Measurements from ENCODE around the gene PALD1.

PALD1 gene

DNA sequence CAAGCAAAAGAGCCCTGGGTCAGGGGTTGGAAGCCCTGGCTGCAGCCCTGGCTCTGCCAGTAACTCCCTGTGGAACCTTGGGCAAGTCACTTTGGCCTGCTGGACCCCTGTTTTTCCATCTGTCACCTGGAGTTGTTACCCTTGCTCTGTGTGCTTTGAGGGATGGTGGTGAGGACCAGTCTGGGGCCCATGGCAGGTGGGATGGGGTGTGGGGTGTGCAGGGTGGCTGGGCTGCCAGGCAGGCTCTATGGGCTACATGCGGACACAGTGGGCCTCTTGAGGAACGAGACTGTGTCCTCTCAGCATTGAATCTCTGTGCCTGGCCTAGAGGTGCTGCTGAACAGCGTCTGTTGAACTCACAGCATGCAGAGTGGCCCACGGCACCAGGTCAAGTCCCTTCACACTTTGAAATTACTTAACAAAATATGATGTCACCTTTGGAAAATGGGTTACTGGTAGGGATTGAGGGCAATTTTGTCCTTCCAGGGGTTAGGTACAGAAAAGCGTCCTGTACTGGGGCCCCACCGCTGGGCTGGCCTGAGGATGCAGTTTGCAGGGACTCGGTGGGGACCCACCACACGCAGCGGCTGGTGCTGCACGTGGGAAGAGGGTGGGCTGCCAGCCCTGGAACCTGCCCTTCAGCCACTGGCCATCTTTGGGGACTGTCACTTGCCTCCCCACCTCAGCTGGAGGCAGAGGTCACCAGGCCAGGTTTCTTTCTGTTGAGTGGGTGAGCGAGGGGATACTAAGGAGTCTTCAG lies 78.7 kb downstream of the PALD1 start:
- no peak for DNase-seq (ENCODE audit: low read depth)

DNA sequence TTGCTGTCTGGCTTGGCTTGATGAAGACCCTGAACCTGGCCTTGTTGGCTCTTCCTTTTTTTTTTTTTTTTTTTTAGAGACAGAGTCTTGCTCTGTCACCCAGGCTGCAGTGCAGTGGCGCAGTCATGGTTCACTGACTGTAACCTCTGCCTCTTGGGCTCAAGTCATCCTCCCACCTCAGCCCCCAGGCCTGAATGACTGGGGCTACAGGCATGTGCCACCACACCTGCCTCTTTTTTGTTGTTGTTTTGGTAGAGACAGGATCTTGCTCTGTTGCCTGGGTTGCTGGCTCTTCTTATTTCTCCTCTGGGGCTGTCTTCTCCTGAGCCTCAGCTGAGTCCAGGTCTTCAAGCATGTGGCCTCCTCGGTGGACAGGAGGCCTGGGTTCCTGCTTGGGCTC lies 79.3 kb downstream of the PALD1 start:
- DNase-seq (ENCODE audit: low read depth) = no peak

DNA sequence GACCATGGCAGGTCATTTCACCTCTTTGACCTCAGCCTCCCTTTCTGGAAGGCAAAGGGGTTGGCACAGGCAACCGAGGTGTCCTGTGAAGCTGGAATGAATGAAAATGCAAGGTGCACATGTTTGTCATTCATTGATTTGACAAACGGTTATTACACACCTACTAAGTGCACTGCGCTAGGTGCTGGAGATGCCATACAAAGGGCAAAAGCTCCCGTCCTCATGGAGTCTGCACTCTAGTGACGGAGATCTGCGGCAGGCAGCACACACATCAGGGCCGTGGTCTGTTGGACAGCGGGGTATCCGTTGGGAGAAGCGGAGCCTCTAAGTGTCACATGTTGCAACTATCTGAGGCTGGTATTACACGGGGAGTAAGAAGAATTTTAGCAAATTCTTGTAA lies 79.7 kb downstream of the PALD1 start:
- DNase-seq (ENCODE audit: low read depth) = no peak

DNA sequence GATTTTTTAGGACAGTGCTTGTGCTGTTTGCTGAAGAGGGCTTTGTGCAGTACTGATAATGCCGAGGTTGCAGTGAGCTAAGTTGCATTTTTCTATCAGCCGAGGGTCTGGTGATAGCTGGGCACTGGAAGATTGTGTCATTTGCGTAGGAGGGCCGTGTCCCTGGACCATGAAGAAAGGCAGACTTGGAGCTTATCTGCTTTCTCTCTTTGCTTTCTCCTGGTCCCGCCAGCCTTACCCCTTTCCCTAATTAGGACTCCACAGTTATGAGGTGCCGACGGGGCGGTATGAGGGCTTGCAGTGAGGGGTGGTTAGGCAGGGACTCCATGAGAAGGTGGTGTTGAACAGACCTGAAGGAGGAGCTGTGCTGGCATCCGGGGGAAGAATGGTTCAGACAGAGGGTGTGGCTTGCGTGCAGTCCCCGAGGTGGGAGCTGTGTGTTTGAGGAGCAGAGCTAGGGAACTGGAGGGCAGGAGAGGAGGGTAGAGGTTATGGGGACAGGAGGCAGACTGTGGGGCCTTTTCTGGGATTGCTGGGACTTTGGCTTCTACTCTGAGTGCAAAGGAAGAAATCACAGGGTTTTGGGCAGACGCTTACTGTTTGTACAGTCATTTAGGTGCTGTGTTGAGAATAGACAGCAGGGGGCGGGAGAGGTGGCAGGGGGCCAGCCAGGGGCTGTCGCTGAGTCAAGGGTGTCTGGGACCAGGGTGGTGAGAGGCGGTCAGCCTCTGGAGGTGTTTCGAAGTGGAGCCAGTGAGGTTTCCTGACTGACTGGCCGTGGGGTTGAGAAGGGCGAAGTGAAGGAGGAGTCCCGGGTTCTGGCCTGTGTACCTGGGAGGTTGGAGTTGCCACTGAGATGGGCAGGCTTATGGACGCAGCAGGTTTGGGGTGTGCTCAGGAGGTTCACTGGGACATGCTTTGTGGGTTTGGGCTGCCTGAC lies 80.6 kb downstream of the PALD1 start:
- no peak for DNase-seq (ENCODE audit: low read depth)

DNA sequence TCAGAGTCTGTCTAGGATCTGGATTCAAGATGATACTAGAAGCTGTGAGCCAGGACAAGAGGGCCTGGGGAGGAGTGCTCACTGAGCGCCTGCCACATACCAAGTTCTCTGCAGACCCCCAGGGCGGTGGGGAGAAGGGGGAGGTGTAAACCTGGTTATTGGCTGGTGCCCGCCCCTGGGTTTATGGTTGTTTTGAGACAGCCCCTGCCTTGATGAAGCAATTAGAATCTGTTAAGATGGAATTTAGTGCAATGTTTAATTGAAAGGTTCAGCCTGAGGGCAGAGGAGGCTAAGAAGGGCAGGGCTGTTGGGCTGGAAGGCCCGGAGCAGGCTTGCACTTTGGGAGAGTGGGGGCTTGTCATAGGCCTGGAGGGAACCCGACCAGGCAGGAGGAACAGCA lies 81.3 kb downstream of the PALD1 start:
- DNase-seq (ENCODE audit: low read depth) = no peak

DNA sequence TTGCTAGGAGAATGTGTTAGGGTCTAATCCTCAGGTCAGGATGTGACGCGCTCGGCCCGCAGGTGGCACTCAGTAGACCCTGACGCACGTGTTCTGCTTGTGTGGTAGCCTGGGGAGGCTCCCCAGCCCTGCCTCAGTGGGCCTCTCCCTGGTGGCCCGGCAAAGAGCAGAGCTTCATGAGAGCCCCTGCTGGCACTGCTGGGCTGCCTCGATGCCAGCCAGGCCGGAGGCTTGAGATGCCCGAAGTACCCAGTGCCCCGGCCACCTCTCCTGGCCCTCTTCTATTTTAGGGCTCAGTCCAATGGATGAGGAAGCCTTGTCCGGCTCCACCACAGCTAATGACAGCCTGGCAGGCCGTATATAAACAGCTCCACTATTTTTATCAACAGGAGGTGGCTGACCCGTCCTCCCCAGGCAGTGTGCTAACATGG lies 82.0 kb downstream of the PALD1 start:
- no peak for DNase-seq (ENCODE audit: low read depth)

DNA sequence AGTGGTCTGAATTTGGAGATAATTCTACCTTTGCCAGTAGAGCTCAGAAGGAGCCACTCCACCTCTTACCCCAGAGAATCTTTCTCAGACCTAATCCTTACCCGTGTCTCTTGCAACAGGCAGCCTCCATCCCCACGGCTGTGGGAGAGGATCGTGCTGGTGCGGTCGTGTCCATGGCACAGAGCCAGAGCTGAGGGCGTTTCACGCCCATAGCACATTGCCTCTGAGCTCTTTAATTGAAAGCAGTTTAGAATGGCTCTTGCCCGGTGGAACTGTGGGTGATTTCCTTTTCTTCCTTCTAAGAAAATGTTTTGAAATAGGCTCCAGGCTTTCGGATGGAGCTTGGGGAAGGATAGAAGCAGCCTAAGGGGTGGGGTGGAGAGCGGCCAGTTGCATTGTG lies 82.5 kb downstream of the PALD1 start:
- peak; percentile 33 for DNase-seq (ENCODE audit: low read depth)

DNA sequence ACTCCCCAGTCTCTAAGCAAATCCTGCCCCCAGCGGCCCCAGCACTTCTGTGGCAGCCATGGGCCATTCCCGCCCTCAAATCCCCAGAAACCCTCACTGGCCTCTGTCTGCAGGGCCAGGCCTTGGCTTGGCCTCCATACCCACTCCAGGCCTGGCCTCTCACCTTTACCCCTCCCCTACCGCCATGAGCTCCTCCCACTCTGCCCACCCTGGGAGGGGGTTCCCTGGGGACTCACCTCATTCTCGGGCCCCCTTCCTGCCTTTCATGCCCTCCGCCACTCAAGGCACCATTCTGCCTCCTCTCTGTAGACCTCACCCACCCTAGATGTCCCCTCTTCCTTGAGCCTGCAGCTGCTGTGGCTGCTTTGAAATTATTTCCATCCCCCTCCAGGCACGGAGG lies 83.0 kb downstream of the PALD1 start:
- DNase-seq (ENCODE audit: low read depth) = no peak

DNA sequence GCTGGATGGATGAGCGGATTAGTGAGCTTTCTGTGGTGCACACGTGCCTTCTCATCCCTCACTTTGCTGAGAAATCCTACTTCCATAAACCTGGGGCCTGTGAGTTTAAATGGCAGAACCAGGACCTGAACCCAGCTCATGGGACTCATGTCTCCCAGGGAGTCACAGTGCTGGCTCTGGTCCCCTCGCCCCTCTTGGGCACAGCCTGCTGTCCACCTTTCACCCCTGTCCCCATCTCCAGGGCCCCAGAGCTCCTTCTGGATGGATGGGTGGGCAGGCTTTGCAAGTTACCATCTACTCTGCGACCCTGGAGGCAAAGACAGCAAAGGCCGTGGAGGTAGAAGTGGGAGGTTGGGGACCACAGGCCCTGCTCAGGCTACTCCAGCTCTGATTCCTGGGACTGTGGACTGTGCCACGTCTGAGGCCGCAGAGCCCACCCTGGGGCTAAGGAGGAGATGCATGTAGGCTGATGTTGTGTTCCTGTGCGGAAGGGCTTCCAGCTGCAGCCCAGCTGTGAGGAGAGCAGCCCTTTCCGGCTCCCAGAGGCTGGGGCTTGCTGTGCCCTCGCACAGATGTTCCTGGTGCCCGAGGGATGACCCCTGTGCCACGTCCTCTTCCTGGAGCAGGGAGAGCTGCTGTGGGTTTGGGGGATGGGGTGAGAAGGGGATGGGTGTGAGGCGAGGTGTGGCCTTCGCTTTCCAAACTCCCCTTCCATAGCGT lies 83.6 kb downstream of the PALD1 start:
- no peak for DNase-seq (ENCODE audit: low read depth)

DNA sequence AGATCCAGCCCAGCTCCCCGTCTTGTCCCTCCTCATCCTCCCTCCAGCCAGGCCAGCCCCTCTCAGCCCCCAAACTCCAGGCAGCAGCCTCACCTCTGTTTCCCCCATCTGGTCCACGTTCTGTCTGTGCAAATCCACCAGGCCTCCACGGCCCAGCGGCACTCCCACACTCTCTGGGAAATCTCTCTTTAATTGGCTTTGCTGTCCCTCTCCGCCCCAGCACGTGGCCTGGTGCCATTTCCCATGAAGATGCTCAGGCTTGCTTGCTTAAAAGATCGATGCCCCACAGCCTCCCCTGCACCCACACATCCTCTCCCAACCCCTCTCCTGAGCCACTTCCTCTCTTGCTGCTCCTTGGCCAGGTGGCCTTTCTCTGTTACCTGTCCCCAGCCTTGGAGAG lies 84.7 kb downstream of the PALD1 start:
- no peak for DNase-seq (ENCODE audit: low read depth)

DNA sequence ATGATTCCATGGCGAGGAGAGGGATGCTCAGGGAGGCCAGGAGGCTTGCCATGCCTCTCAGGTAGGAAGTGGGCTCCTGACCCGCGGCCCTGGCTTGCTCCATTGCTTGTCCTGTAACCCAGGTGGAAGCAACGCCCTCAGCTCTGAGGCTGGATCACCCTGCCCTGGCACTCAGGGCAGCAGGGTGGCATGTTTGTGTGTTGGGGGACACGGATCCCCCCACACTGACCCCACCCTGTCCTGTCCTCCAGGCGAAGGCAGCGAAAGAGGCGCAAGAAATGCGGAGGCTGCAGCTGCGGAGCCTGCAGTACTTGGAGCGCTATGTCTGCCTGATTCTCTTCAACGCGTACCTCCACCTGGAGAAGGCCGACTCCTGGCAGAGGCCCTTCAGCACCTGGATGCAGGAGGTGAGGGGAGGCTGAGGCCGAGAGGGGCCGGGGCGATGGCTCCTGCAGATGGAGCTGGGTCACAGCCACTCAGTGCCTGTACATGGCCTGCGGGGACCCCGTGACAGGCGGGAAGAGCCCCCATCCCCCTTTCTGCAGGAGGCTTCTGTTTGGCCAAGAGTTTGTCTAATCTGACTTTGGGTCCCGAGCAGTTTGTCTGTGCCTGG lies 85.7 kb downstream of the PALD1 start:
- no peak for DNase-seq (ENCODE audit: low read depth)

DNA sequence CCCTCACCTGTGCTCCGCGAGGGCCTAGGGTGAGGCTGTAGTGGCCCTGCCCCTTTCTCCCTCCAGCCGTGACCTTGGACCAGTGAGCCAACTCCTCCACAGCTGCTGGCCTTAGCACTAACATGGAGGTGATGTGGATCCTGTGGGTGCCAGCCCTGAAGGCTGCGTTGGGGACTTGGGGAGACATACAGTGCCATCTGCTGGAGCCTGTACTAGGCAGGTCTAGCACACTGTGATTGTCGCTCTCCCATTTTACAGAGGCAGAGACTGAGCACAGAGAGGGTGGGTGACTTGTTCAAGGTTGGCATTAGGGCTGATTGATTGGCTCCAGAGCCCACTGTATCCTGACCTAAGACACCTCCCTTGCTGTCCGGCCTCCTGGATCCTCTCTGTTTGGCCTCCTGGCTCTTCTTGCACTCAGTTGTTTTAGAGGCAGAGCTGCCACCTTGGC lies 86.4 kb downstream of the PALD1 start:
- no peak for DNase-seq (ENCODE audit: low read depth)

DNA sequence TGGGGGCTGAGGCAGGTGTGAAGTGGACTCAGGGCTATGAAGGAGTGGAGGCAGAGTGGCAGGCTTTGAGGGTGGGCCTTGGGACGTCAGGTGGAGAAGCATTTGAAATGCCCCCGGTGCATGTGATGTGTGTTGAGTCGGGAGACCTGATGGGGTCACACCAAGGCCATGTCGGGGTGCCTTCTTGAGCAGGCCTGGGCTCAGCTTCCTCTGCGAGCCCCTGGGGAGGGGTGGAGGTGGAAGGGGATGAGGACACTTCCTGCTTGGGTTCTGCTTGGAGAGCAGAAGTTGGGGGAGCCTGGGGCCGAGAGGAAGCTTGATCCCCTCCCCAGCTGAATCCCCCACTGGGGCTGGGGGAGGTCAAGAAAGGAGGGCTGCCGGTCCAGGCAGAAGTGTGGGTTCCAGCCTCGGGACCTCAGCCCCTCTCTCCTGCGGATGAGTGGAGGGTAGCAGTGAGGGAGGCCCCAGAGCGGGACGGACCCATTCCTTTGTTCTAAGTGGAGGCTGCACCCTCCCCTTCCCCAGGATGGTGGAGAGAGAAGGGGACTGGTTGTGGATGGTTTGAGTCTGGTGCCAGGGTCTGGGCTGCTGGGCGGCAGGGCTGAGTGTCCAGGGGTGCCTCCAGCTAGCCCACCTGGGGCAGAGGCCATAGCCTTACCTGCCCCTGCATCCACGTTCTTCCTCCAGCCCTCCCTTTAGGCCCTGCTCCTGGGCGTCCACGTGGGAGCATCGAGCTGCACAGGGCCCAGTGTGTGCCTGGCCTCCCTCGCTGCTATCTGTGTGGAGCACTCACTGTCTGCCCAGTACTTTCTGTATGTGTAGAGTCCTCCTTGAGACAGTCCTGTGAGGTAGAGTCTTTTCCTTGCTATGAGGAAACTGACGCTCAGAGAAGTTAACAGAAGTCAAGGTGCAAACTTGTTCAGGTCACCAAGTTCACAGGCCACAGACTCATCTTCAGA lies 87.3 kb downstream of the PALD1 start:
- no peak for DNase-seq (ENCODE audit: low read depth)

DNA sequence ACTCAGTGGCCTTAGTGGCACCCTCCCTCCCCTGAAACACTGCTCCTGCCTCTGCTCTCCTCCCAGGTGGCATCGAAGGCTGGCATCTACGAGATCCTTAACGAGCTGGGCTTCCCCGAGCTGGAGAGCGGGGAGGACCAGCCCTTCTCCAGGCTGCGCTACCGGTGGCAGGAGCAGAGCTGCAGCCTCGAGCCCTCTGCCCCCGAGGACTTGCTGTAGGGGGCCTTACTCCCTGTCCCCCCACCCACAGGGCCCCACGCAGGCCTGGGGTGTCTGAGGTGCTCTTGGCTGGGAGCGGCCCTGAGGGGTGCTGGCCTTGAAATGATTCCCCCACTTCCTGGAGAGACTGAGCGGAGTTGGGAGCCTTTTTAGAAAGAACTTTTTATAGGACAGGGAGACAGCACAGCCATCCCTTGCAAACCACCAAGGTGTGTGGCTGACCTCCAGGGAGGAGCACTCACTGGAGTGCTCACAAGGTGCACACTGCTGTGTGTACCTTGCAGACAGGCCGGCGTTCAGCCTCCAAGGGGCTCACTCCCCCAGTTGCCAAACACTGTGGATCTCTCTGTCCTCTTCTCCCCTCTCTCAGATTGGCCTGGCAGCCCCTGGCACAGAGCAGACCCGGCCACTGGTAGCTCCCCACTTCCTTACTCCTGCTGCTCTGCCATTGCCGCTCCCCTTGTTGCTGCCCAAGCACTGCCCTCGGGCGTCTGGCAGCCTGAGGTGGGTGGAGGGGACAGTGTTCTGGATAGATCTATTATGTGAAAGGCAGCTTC lies 88.1 kb downstream of the PALD1 start:
- no peak for DNase-seq (ENCODE audit: low read depth)

DNA sequence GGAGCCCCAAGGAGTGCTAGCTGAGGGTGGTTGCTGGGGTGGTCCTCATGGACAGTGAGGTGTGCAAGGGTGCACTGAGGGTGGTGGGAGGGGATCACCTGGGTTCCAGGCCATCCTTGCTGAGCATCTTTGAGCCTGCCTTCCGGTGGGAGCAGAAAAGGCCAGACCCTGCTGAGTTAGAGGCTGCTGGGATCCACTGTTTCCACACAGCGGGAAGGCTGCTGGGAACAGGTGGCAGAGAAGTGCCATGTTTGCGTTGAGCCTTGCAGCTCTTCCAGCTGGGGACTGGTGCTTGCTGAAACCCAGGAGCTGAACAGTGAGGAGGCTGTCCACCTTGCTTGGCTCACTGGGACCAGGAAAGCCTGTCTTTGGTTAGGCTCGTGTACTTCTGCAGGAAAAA lies 89.0 kb downstream of the PALD1 start:
- DNase-seq (ENCODE audit: low read depth) = no peak

DNA sequence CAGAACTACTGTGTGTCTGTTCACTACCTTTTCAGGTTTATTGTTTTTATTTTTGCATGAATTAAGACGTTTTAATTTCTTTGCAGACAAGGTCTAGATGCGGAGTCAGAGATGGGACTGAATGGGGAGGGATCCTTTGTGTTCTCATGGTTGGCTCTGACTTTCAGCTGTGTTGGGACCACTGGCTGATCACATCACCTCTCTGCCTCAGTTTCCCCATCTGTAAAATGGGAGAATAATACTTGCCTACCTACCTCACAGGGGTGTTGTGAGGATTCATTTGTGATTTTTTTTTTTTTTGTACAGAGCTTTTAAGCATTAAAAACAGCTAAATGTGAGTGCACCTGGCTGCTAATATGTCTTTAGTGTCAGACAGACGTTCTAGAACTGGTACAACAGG lies 89.5 kb downstream of the PALD1 start:
- no peak for DNase-seq (ENCODE audit: low read depth)

DNA sequence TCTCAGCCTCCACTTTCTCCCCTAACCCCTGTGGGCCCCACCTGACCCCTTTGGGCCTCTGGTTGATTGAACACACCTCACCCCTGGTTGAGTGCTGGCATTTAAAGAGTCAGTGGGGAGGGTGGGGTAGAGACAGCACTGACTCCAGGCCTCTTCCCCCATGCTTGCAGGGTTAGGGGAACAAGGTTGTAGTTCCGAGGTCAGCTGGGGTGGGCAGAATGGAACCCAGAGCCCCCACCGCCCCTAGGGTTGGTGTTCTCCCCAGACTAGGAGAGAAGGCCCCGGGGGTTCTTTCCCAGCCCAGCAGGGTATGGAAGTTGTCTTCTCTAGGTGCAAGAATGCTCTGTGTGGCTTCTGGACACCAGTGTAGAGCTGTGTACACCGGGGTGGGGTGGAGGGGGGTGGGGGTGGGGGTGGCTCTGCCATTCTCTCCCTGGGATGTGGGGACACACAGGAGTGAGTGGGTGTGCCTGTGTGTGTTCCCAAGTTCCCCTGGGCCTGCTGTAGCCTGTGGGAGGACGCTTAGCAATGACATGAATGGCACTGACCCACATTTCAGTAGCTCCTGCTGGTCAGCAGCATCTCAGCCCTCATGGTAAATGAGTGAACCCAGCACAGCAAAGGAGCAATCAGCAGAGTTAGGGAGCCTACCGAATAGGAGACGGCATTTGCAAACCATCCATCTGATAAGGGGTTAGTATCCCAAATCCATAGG lies 90.4 kb downstream of the PALD1 start:
- no peak for DNase-seq (ENCODE audit: low read depth)

DNA sequence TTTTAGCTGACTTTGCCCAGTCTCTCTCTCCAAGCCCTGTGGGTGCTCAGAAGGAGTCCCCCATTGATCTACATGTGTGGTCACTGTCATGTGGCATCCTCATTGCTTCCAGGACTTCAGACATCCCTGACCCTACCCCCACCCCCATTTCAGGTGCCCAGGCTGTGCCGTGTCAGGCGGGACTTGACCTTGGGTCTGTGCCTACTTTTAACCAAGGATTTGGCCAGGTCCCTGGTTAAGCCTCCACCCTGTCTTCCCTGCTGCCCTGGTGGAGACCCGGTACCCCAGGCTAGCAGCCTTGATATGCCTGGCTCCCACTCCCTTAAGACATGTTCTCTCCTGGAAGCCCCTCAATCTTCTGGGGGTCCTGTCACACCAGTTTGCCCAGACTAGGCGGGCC lies 92.7 kb downstream of the PALD1 start:
- DNase-seq (ENCODE audit: low read depth) = no peak

DNA sequence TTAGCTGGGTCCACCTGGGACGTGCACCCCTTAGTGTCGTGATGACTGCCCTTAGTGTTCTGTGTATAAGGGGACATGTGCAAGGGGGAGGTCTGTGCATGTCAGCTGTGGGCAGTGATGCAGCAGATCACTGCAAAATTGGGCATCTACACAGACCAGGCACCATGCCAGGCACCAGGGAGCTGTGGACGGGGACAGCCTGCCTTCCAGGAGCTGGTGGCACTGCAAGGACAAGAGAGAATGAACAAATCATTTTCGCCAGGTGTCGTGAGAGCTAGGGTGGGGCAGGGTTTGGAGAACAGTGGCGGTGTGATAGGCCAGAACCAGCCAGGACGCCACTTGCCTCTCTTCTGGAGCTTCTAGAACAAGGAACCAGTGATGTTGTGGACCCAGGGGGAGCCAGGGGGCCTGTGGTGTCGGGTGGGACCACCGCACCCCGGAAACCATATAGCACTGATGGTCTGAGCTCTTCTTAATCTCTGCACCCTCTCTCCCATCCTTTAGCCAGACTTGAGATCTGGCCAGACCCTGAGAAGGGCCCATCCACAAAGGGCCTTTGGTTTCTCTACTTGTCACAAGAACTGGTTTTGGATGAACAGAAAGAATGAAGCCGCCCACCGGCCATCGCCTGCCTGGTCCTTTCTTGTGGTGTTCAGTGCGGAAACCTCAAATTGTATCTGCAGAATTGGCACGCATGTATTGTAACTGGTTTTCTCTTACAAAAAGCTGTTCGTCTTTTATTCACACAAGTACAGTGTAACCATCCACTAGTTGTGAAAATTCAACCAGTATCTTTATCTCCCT lies 93.3 kb downstream of the PALD1 start:
- DNase-seq (ENCODE audit: low read depth) = no peak
